HEK293 (cell line): Measurements from ENCODE around the gene TEX14.

ENCODE experiments used
- CTCF ChIA-PET: fragments of 350-600 bp; formaldehyde crosslinking; extraction: SDS; loops from one replicate; lab custom pipeline; 2021; ENCODE audit warnings: antibody characterized with exemption; lab: Yijun Ruan, JAX
- POLR2A ChIA-PET: fragments of 300-600 bp; formaldehyde crosslinking; extraction: SDS; loops from one replicate; lab custom pipeline; 2020; ENCODE audit warnings: antibody characterized with exemption, inconsistent platforms; lab: Yijun Ruan, JAX
- H3K27ac ChIP-seq: fragments of 200-500 bp; sonication (Bioruptor generic); 2 replicates; pipeline ENCODE4 v1.5.1; 2014; ENCODE audit warnings: low read depth, low read length, control low read depth, inconsistent platforms; ENCODE audit errors: extremely low read depth
- H3K36me3 ChIP-seq, 2 experiments: fragments of 200-500 bp in 1 of 2; sonication (Bioruptor generic) in 1 of 2; 1 replicate in 1 of 2; 2 replicates in 1 of 2; pipeline ENCODE4 v1.5.1; 2014 to 2017; ENCODE audit warnings: inconsistent platforms in 2 of 2, low read length in 2 of 2; ENCODE audit not compliant: control insufficient read depth in 2 of 2, insufficient read depth in 1 of 2
- H3K4me1 ChIP-seq: fragments of 200-500 bp; sonication (Bioruptor generic); 2 replicates; pipeline ENCODE4 v1.5.1; 2014; ENCODE audit warnings: mild to moderate bottlenecking, low read length, inconsistent platforms; ENCODE audit not compliant: control insufficient read depth, insufficient read depth
- H3K4me3 ChIP-seq: 2 replicates; pipeline ENCODE4 v1.5.1; 2011; ENCODE audit warnings: low read depth, mild to moderate bottlenecking, control low read depth, low read length, moderate library complexity
- H3K9me3 ChIP-seq: fragments of 200-500 bp; sonication (Bioruptor generic); 2 replicates; pipeline ENCODE4 v1.5.1; 2014; ENCODE audit warnings: low read depth, low read length, inconsistent platforms; ENCODE audit not compliant: control insufficient read depth, insufficient read depth
- BCL11A ChIP-seq: fragments of 450-650 bp; formaldehyde crosslinking; IDR thresholded peaks from 2 replicates; pipeline ENCODE4 v1.5.1; 2016; ENCODE audit warnings: low read depth, missing biosample characterization, missing genetic modification characterization
- HOXC10 ChIP-seq: sonication (generic); formaldehyde crosslinking; IDR thresholded peaks from 2 replicates; pipeline ENCODE4 v1.8.1; 2023; ENCODE audit warnings: mild to moderate bottlenecking, missing genetic modification reagents
- INSM2 ChIP-seq: fragments of 450-650 bp; formaldehyde crosslinking; IDR thresholded peaks from 2 replicates; pipeline ENCODE4 v1.5.1; 2016; ENCODE audit warnings: missing biosample characterization, missing genetic modification characterization
- KLF16 ChIP-seq: fragments of 450-650 bp; formaldehyde crosslinking; IDR thresholded peaks from 2 replicates; pipeline ENCODE4 v1.5.1; 2017; ENCODE audit warnings: missing biosample characterization, missing genetic modification characterization
- KLF9 ChIP-seq: fragments of 450-650 bp; formaldehyde crosslinking; IDR thresholded peaks from 2 replicates; pipeline ENCODE4 v1.5.1; 2016; ENCODE audit warnings: missing biosample characterization, missing genetic modification characterization, low read depth
- SCRT1 ChIP-seq: fragments of 450-650 bp; formaldehyde crosslinking; IDR thresholded peaks from 2 replicates; pipeline ENCODE4 v1.5.1; 2016; ENCODE audit warnings: missing biosample characterization, missing genetic modification characterization, borderline replicate concordance
- ZBTB1 ChIP-seq: fragments of 450-650 bp; formaldehyde crosslinking; IDR thresholded peaks from 2 replicates; pipeline ENCODE4 v1.5.1; 2016; ENCODE audit warnings: missing biosample characterization, missing genetic modification characterization
- ZBTB48 ChIP-seq: fragments of 450-650 bp; formaldehyde crosslinking; IDR thresholded peaks from 2 replicates; pipeline ENCODE4 v1.5.1; 2016; ENCODE audit warnings: missing biosample characterization, missing genetic modification characterization
- ZEB2 ChIP-seq: fragments of 450-650 bp; formaldehyde crosslinking; IDR thresholded peaks from 2 replicates; pipeline ENCODE4 v1.5.1; 2016; ENCODE audit warnings: missing biosample characterization, missing genetic modification characterization
- ZFP41 ChIP-seq: fragments of 450-650 bp; formaldehyde crosslinking; IDR thresholded peaks from 2 replicates; pipeline ENCODE4 v1.5.1; 2016; ENCODE audit warnings: missing biosample characterization, missing genetic modification characterization, borderline replicate concordance
- ZNF112 ChIP-seq: fragments of 450-650 bp; formaldehyde crosslinking; IDR thresholded peaks from 2 replicates; pipeline ENCODE4 v1.5.0; 2017; ENCODE audit warnings: missing biosample characterization, missing genetic modification characterization
- ZNF114 ChIP-seq: fragments of 450-650 bp; formaldehyde crosslinking; IDR thresholded peaks from 2 replicates; pipeline ENCODE4 v1.5.0; 2017; ENCODE audit warnings: missing biosample characterization, missing genetic modification characterization
- ZNF175 ChIP-seq: fragments of 450-650 bp; formaldehyde crosslinking; IDR thresholded peaks from 2 replicates; pipeline ENCODE4 v1.5.1; 2016; ENCODE audit warnings: missing biosample characterization, missing genetic modification characterization
- ZNF239 ChIP-seq: fragments of 450-650 bp; formaldehyde crosslinking; IDR thresholded peaks from 2 replicates; pipeline ENCODE4 v1.5.1; 2016; ENCODE audit warnings: missing biosample characterization, missing genetic modification characterization
- ZNF354C ChIP-seq: fragments of 450-650 bp; formaldehyde crosslinking; IDR thresholded peaks from 2 replicates; pipeline ENCODE4 v1.5.1; 2016; ENCODE audit warnings: missing biosample characterization, missing genetic modification characterization, low read depth, borderline replicate concordance
- ZNF473 ChIP-seq: fragments of 450-650 bp; formaldehyde crosslinking; IDR thresholded peaks from 2 replicates; pipeline ENCODE4 v1.5.1; 2017; ENCODE audit warnings: missing biosample characterization, missing genetic modification characterization
- ZNF513 ChIP-seq: fragments of 450-650 bp; IDR thresholded peaks from 2 replicates; pipeline ENCODE4 v1.5.1; 2018; ENCODE audit warnings: missing biosample characterization, missing genetic modification characterization
- ZNF521 ChIP-seq: fragments of 450-650 bp; formaldehyde crosslinking; IDR thresholded peaks from 2 replicates; pipeline ENCODE4 v1.5.1; 2017; ENCODE audit warnings: missing biosample characterization, mild to moderate bottlenecking, missing genetic modification characterization
- ZNF623 ChIP-seq: fragments of 450-650 bp; formaldehyde crosslinking; IDR thresholded peaks from 2 replicates; pipeline ENCODE4 v1.5.1; 2016; ENCODE audit warnings: missing biosample characterization, missing genetic modification characterization
- ZNF791 ChIP-seq: fragments of 450-650 bp; formaldehyde crosslinking; IDR thresholded peaks from 2 replicates; pipeline ENCODE4 v1.5.1; 2016; ENCODE audit warnings: missing biosample characterization, missing genetic modification characterization
- ZXDB ChIP-seq: fragments of 450-650 bp; formaldehyde crosslinking; IDR thresholded peaks from 2 replicates; pipeline ENCODE4 v1.5.1; 2016; ENCODE audit warnings: missing biosample characterization, missing genetic modification characterization
- TF ChIP-seq, protein P1 (sequence below): fragments of 450-650 bp; formaldehyde crosslinking; IDR thresholded peaks from 2 replicates; pipeline ENCODE4 v1.5.1; 2016; ENCODE audit warnings: missing biosample characterization, missing genetic modification characterization, borderline replicate concordance
- TF ChIP-seq, protein P2 (sequence below): fragments of 450-650 bp; formaldehyde crosslinking; IDR thresholded peaks from 2 replicates; pipeline ENCODE4 v1.5.1; 2016; ENCODE audit warnings: missing biosample characterization, missing genetic modification characterization, borderline replicate concordance

TEX14 gene

GRCh38 chr17:58661499-58661898 lies 30.3 kb downstream of the TEX14 start (continued):
- TF ChIP-seq, protein P1, sequence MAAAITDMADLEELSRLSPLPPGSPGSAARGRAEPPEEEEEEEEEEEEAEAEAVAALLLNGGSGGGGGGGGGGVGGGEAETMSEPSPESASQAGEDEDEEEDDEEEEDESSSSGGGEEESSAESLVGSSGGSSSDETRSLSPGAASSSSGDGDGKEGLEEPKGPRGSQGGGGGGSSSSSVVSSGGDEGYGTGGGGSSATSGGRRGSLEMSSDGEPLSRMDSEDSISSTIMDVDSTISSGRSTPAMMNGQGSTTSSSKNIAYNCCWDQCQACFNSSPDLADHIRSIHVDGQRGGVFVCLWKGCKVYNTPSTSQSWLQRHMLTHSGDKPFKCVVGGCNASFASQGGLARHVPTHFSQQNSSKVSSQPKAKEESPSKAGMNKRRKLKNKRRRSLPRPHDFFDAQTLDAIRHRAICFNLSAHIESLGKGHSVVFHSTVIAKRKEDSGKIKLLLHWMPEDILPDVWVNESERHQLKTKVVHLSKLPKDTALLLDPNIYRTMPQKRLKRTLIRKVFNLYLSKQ (tag by site-specific recombination), result no peak
- TF ChIP-seq ZNF521 (tag by site-specific recombination) (no peak), ZNF239 (no peak), HOXC10 (CRISPR knock-in tag) (no peak), BCL11A (tag by site-specific recombination) (no peak), KLF16 (tag by site-specific recombination) (no peak), ZNF791 (tag by site-specific recombination) (no peak)

- ChIA-PET POLR2A (interaction anchor here (5.0 kb wide), 1 partner anchor 29 kb away, joined by 87 read pairs; no protein-coding TSS in a partner anchor), CTCF (interaction anchor here (0.6 to 1.0 kb wide), 5 partner anchors 20 to 310 kb away, joined by 3 to 7 read pairs (median 3); no protein-coding TSS in a partner anchor)
- no peak overlapping the region for H3K4me3 ChIP-seq
- H3K36me3 ChIP-seq, result no peaks in the 10 kb centered on the region
- no peaks in the 10 kb centered on the region for H3K9me3 ChIP-seq
- H3K27ac ChIP-seq, result no peak overlapping the region
- H3K4me1 ChIP-seq, result no peaks in the 10 kb centered on the region
- no peak for TF ChIP-seq ZNF473 (tag by site-specific recombination)
- TF ChIP-seq INSM2 (tag by site-specific recombination), result no peak
- no peak for TF ChIP-seq ZBTB1
- no peak for TF ChIP-seq ZFP41 (tag by site-specific recombination)
- TF ChIP-seq ZNF112 (tag by site-specific recombination), result no peak
- TF ChIP-seq ZNF354C (tag by site-specific recombination), result no peak
- no peak for TF ChIP-seq ZNF175 (tag by site-specific recombination)
- no peak for TF ChIP-seq KLF9
- TF ChIP-seq ZNF513, result no peak; the same call in 1 of the 2 replicates
- TF ChIP-seq ZNF623 (tag by site-specific recombination), result no peak
- TF ChIP-seq ZNF114 (tag by site-specific recombination), result no peak
- no peak for TF ChIP-seq ZXDB (tag by site-specific recombination)
- no peak for TF ChIP-seq SCRT1 (tag by site-specific recombination)
- no peak for TF ChIP-seq ZEB2 (tag by site-specific recombination)
- TF ChIP-seq, protein P2, sequence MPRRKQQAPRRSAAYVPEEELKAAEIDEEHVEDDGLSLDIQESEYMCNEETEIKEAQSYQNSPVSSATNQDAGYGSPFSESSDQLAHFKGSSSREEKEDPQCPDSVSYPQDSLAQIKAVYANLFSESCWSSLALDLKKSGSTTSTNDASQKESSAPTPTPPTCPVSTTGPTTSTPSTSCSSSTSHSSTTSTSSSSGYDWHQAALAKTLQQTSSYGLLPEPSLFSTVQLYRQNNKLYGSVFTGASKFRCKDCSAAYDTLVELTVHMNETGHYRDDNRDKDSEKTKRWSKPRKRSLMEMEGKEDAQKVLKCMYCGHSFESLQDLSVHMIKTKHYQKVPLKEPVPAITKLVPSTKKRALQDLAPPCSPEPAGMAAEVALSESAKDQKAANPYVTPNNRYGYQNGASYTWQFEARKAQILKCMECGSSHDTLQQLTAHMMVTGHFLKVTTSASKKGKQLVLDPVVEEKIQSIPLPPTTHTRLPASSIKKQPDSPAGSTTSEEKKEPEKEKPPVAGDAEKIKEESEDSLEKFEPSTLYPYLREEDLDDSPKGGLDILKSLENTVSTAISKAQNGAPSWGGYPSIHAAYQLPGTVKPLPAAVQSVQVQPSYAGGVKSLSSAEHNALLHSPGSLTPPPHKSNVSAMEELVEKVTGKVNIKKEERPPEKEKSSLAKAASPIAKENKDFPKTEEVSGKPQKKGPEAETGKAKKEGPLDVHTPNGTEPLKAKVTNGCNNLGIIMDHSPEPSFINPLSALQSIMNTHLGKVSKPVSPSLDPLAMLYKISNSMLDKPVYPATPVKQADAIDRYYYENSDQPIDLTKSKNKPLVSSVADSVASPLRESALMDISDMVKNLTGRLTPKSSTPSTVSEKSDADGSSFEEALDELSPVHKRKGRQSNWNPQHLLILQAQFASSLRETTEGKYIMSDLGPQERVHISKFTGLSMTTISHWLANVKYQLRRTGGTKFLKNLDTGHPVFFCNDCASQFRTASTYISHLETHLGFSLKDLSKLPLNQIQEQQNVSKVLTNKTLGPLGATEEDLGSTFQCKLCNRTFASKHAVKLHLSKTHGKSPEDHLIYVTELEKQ (tag by site-specific recombination), result no peak
- no peak for TF ChIP-seq ZBTB48 (tag by site-specific recombination)
Observed at GRCh38 chr17:58660621-58661020, 31.2 kb downstream of the TEX14 start.
